RPMI7951 (cell line): ENCODE data around the gene MYO15B. TPM values are rescaled to one million over a fixed set of nuclear protein-coding genes. Genes with fewer than 3 reads are reported as not detected.

Source experiments
- DNase-seq: peaks from one replicate; pipeline ENCODE4 v3.0.0-alpha.2; 2012; ENCODE audit warnings: low read depth
- total RNA-seq: library from RNA; depleted of rRNA; stranded (reverse); fragments of >200 nt; shearing (Covaris generic); gene quantifications from 2 replicates; pipeline ENCODE4 v1.2.3, GENCODE V29; 2014

The MYO15B gene
- total RNA-seq, 1 experiment from 2014 or later = not detected

DNA sequence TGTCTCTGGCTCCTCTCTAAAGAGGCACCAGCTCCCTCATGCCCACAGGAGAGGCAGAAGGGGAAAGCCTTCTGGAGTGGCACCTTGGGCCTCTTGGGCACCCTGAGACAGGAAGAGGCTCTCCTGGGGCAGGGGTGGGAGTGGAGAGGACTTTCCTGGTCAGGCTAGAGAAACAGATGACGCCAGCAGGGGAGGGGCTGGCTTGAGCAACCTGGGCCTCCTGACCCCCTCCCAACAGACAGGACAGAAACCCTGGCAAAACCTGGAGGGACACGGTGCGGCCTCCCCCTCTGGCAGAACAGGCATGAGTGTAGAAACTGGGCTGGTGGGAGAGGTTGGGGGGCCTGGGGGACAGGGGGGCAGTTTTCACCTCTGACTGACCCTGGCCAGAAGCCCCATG is 51.7 kb downstream of the MYO15B start:
- DNase-seq = no peak

DNA sequence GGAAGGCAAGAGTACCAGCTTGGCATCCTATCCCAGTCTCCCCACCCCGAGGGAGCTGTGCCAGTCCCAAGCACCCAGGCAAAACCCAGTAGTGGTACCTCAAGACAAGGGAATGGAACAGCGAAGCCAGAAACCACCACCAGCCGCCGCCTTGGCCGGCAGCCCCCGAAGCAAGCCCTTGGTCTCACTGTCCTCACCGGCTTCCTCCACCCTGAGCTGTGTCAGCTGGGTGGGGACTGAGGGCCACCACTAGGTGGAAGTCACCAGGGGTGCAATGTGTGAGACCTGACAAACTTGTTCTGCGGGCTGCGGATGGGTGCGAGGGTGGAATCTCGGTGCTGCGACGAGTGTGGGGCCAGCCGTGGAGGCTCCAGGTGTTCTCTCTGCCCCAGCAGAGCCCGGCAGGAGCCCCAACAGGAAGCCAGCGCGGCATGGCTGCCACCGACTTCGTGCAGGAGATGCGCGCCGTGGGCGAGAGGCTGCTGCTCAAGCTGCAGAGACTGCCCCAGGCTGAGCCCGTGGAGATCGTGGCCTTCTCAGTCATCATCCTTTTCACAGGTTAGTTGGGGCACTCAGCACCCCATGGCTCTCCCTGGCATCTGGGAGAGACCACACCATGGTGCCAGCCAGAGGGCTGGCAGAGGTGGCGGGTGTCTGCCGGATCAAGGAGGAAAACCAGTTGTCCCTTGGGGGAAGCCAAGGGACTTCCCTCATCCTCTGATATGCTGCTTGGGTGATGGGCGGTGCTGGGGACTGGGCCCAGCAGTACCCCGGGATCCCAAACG is 52.4 kb downstream of the MYO15B start:
- no peak for DNase-seq

DNA sequence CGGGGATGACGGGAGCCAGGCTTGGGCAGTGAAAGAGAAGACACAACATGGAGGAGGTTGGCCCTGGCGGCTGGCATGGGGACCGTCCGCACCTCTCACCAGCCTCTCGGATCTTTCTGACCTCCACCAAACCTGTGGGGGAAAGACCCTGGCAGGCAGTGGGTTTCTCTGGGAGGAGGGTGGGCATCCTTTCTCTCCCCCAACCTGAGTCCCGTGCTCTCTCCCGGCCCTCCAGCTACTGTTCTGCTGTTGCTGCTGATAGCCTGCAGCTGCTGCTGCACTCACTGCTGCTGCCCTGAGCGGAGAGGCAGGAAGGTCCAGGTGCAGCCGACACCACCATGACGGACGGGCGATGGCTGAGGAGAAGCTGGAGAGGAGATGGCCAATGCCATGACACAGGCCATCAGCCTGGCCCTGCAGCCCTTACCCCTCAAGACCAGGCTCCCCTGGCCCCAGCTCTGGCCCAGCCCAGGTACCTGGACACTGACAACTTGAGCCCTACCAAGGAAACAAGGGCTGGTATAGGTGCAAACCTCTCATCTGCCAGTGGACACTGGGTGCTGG is 53.0 kb downstream of the MYO15B start:
- no peak for DNase-seq

DNA sequence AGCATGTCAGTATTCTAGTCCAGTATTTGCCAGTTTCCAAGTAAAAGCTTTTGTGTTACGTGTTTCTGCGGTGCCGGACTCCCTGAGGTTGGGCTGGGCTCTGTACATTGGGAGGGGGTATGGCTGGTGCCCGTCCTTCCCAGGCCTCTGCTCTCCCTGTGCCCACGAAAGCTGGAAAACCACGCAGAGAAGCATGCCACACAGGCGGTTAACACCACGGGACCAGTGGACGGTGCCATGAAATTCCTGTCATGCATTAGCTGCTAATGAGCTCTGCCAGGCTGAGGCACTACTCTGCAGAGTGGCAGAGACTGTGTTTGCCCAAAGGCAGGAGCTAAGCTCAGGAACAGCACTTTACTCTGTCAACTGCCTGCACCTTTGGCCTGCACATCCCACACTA is 53.7 kb downstream of the MYO15B start:
- no peak for DNase-seq

DNA sequence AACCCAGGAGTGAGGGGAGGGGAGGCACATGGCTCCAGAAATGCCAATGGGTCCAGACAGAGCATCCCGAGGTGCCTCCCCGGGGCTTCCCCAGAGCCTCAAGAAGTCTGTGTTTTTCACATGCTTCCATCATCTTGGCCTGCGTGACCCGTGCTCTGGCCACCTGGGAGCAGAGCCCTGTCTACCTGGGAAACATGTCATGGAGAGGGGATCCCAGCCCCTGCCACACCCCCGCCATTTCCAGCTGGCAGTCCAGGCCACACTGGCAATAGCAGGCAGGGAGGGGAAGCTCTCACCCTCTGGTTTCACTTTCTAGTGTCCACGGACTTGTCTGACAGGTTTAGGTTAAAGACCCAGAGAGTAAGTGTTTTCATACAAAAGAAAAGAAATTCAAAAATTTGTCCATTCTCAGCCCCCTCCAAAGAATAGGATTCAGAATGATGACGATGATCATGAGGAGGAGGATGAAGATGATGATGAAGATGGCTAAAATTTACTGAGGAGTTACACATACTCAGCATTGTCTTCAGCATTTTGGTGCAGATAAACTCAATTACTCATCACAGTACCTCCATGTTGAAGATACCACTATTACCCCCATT is 54.7 kb downstream of the MYO15B start:
- no peak for DNase-seq

DNA sequence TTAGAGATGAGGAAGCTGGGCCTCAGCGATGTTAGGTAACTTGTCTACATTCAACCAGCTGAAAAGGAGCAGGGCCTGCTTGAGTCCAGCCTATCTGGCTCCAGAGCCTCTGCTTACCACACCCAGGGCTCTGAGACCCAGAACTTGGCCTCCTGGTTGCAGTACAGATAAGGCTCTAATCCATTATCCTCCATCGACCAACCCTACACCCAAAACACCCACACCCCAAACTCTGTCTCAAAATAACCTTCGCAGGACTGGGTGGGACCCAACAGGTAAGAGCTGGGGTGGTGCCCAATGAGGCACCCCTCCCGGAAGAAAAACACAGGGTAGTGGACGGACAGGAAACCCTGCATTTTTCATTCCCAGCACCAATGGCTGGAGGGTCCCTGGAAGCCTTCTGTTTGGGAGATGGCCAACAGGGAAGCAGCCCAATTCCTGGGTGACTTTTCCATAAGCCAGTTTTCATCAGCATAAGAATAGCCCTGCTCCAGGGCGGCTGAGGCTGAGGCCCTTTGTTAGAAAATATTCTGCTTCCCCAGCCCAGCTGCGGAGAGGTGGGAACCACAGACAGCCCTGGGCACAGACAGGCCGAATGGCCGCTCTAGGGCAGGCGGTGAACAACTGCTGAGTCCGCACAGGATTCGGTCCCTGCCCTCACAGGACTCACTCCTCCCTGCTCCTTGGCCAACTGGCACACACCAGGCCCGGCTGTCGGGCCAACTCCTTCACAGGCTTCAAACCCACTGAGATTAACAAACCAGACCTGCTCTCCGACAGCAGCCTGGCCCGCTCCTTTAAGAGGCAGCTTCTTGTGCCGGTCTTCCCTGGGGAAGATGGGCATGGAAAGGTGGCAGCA is 55.4 kb downstream of the MYO15B start:
- DNase-seq = no peak

DNA sequence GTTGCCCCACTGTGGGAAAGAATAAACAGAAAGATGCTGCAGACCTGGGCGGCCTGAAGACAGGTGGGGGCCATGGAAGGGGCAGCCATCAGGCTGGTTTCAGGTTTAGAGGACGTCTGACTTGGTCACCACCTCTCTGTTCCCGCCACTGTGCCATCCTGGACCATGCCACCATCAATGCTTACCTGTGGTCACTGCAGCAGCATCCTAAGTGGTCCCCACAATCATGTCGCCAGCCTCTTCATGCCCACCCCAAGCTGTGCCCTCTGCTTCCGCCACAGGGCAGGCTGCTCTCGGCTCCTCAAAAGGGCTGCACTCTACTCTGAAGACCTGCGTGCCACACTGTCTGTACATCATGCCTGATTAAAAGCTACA is 56.0 kb downstream of the MYO15B start:
- DNase-seq = no peak

DNA sequence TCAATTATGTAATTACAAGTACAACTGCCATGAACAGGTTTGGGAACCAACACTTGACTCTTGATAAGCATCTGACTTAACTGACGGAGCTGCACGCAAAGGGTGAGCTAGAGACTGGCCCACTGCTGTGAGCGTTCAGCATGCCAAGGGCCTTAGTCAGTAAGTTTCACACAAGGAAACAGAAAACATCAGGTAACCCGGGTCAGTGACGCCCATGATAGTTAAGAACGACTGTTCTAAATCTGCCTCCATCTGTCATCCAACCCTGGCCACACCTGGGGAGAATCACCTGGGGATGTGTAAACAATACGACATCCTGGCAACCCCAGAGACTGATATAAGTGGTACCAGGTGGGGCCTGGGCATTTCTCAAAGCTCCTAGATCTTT is 57.9 kb downstream of the MYO15B start:
- DNase-seq = no peak

DNA sequence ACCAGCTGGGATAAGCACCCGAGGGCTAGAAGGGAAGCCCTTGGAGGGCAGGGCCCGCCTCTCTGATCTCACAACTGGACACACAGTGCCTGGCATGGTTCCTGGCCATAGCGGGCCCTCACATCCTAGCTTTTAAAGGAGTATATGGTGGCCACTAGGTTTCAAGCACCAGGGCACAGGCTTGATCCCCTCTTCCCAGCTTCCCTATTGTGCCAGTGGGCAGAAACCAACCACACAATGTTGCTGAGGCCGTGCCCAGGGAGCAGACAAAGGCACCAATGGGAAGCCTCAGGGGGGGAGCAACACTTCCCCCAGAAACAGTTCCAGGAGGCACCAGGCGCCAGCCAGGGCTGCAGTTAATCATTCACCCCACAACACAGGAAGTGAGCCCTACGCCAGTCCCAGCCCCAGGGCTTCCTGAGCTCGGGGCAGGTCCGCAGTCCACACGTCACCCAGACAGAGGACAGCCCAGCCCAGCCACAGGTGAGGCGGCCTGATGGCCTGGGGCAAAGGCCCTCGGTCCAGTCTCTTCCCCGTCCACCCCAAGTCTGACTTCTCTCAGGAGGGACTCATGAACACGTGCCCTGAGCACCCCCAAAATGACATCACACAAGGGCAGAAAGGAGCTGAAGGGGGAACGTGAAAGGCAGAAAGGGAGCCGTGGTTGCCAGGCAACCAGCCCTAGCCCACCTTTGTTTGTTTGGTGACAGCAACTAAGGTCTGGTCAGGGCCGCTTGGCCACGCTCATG is 58.5 kb downstream of the MYO15B start:
- no peak for DNase-seq

DNA sequence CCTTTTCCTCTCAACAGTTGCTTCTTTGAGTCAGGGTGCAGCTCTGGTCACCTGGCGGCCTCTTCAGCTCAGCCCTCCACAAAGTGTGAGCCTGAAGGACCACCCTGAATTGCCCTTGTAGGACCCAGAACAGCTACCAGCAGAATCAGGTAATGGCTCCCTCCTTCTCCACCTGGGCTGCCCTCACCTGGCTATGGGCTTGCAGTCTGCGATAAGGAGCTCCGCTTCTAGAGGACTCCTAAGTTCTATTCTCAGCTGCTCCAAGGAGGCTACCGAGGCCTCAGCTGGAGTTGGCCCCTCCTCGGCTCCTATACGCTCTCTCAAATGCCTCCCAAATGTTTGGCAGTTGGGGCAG is 59.0 kb downstream of the MYO15B start:
- no peak for DNase-seq

DNA sequence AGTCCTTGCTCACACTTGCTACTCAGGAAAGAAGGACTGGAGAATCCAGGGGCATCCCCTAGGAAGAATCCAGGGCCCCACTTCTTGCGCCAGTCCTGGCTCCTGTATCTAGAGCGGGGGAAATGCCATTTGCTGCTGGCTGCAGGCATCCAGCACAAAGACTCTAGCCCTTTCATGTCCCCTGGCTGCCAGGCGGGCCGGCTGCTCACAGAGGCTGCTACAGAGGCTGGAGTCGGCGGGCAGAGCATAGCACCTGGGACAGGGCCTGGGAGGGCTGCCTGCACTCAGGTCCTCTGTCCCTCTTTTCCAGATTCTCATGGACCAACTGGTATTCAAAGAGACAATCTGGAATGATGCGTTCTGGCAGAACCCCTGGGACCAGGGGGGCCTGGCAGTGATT is 59.5 kb downstream of the MYO15B start:
- no peak for DNase-seq

DNA sequence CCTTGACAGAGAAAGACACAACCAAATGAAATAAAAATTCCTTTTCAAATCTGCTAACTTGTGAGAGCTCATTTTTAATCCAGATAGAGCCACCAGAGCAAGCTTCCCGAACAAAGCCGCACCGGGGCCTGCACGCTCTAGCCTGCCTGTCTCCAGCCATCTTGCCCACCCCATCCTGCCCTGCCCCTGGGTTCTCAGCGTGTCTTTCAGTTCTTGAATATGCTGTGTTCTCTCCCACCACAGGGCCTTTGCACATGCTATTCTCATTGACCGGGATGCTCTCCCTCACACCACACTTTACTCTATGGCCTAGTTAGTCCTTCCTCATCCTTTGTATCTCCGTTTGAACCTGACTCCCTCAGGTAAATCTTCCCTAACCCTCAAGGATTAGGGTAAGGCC is 60.3 kb downstream of the MYO15B start:
- no peak for DNase-seq

DNA sequence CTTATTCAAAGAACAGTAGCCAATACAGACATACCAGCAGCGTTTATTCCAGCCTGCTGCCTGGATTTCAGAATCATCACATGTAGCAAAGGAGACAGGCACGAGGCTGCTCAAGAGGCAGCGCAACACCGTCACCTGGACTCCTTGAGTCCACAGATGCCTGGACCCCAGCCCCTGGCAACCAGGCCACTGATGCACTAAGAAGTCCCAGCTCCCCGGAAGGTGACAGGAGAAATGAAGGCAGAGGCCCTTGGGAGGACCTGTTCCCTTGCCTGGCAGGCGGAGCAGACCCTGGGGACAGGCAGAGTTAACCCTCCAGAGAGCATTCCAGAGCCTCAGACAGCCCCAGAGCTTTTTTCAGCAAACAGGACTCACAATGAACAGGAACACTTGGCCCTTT is 62.1 kb downstream of the MYO15B start:
- DNase-seq = no peak

DNA sequence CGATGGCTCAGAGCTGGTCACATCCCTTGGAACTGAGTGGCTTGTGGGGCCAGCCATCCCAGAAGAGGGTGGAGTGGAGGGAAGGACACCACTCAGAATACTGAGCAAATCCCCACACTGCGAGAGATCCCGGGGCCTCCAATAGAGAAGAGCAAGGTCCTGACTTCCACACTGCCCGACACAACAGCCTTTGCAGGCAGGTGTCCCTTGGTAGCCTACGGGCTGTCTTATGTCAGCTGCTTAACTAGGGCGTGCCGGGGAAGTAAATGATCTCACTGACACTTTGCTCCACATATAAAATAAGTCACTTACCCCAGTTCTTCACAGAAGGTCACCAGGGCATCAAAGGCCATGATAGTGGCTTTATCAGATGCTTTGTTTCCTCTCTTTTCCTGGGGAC is 63.3 kb downstream of the MYO15B start:
- no peak for DNase-seq

DNA sequence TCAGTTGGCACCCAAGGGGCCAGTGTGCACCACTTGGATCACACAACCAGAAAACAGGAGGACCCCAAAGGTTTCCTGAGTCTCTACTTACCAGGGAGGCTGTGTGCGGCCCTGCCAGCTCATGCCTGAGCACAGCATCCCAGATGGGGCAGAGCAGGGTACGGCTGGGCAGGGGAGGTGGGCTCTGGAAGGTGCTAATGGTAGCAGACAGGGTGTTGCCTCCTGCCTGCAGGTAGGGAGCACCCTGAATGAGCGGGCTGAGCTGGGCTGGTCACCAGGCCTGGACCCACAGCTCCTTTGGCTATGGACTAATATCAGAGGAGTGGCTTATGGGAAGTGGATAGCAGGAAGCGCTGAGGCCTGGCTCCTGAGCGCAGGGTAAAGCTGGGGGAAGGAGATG is 64.7 kb downstream of the MYO15B start:
- no peak for DNase-seq

DNA sequence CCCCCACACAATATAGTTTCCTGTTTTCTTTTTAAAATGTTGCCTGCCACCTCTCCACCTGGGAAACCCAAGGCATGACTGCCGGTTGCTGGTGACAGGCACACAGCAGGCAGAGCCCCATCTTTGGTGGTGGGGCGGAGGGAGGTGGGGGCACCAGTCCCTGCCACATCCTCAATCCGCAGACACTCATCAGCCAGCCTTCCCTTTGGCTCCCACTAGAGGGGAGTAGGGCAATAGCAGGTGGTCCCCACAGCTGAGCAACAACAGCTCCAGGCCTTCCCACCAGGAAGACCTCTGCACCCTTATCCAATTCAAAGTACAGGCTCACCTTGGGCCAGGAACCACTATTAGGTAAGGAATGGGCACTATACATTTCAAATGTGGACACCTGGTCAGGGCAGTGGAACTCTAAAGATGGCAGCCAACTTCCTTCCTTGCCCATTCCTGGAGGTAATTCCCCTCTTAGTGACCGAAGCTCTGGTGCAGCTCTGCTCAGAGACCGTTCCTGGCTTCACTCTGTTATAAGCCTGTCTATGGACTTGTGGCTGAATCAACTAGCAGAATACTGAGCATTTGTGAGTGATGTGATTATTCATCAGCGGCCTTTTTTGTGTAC is 65.4 kb downstream of the MYO15B start:
- DNase-seq = peak; percentile 25

DNA sequence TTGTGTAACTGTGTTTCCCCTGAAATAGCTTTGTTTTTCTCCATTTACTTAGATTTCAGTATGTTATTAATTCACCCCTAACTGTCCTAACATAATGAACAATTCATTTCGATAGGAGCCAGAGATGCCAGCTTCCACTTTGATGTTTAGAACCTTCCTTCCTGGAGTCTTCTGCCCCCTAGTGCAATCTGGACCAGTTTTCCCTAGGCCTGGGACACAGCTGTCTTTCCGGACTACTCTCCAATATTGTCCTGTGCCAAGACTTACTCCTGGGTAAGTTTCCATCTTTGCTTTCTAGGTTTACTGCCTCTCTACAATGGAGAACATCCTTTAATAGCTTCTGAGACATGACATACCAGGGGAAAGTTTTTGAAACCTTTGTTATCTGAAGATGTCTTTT is 66.6 kb downstream of the MYO15B start:
- DNase-seq = no peak

DNA sequence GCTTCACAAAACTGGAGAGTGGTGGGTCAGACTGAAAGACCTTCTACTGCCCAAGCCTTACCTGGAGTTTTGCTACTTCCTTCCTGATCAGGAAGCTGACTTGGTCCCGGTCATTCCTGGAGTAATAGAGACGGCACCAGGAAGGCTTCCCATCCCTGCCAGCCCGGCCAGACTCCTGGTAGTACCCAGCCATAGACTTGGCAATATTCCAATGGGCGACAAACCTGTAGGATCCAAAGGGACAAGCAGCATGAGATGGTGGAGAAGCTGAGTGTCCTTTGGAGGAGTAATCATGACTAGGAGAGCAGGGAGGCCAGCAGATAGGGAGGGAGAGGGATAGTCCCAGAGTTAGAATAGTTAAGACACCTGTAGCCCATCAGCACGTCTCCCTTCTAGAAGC is 70.6 kb downstream of the MYO15B start:
- DNase-seq = no peak

DNA sequence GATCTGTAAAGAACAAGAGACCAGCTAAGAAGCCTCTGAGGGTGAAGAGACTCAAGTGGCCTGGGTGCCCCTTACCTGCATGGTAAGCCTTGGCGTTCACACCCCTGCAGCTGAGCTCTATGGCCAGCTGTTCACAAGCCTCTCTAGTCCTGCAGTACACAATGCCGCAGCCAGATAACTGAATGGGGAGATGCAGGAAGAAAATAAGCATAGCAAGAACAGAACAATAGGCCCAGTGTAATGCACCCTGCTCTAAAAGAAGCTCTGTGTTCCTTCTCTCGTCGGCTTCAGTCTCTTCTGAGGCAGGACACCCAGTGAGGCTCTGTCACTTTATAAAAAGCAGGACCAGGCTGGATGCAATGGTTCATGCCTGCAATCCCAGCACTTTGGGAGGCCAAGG is 73.9 kb downstream of the MYO15B start:
- no peak for DNase-seq

DNA sequence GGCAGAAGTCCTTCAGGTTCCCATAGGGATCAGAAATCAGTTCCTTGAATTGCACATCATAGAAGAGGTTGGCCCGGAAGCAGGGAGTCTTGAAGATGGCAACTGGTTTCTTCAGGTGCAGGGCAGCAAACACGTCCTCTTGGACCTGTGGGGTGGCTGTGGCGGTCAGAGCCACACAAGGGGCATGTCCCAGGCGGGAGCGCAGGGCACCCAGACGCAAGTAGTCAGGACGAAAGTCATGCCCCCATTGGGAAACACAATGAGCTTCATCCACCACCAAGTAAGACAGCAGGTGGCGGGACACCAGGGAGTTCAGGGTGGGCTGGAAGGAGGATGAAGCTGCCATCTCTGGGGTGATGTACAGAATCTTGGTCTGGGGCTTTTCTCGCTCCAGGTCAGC is 74.9 kb downstream of the MYO15B start:
- no peak for DNase-seq

DNA sequence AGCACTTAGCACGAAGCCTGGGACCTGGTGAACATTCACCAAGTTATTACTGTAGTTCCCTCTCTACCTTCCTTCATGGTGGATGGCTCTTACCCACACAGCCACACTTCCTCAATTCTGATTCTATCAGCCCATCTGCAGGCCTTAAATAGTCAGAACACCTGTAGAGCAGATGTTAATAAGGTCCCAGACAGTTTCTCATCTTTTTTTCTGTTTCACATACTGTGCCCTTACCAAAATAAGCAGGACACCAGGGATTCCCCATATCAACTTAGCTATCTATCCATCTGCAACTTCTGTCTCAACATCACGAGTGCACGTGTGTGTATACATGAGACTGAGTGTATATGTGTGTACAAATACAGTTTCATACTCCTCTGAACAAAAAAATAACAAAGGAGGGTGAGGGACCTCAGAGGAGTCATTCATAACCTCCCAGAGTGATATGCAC is 76.5 kb downstream of the MYO15B start:
- no peak for DNase-seq
